H1 (cell line): ENCODE results near the gene ZNF804B.

ENCODE experiments used
- BRCA1 ChIP-seq: IDR thresholded peaks from 2 replicates; pipeline ENCODE4 v1.6.1; 2012; ENCODE audit warnings: low read depth, low read length, improper control_type of control experiment
- CBX5 ChIP-seq: fragments of 300-800, 300-1000 bp; sonication (generic); IDR thresholded peaks from 2 replicates; pipeline ENCODE4 v1.7.1; 2016; ENCODE audit warnings: antibody characterized with exemption, low read length, low read depth
- CHD1 ChIP-seq: IDR thresholded peaks from 2 replicates; pipeline ENCODE4 v1.6.1; 2012; ENCODE audit warnings: low read depth, low read length, improper control_type of control experiment
- EZH2 ChIP-seq: fragments of 200-600 bp; sonication (generic); IDR thresholded peaks from 2 replicates; pipeline ENCODE4 v1.7.1; 2012; ENCODE audit warnings: low read depth, mild to moderate bottlenecking, moderate library complexity, low read length, inconsistent platforms; ENCODE audit not compliant: severe bottlenecking
- POLR2A ChIP-seq, 2 experiments: IDR thresholded peaks; 1 replicate in 1 of 2; 2 replicates in 1 of 2; pipeline ENCODE4 v1.6.1; 2011; ENCODE audit warnings: low read depth in 2 of 2, low read length in 2 of 2, mild to moderate bottlenecking in 2 of 2; ENCODE audit errors: control extremely low read depth in 1 of 2
- POLR2AphosphoS5 ChIP-seq: IDR thresholded peaks from 2 replicates; pipeline ENCODE4 v1.6.1; 2011; ENCODE audit warnings: low read depth, low read length
- RNF2 ChIP-seq: fragments of 200-900, 300-1000 bp; sonication (generic); IDR thresholded peaks from 2 replicates; pipeline ENCODE4 v1.7.1; 2016; ENCODE audit warnings: borderline replicate concordance, low read depth, mild to moderate bottlenecking, antibody characterized with exemption, low read length; ENCODE audit not compliant: poor library complexity, severe bottlenecking; ENCODE audit errors: missing control alignments
- TF ChIP-seq, protein P1 (sequence below), 3 experiments: IDR thresholded peaks; 1 replicate in 2 of 3; 2 replicates in 1 of 3; pipeline versions ENCODE4 v1.5.1 to v1.6.1; 2011; ENCODE audit warnings: low read length in 3 of 3, mild to moderate bottlenecking in 3 of 3, inconsistent platforms in 2 of 3, low read depth in 1 of 3, moderate library complexity in 1 of 3; ENCODE audit not compliant: insufficient read depth in 1 of 3; ENCODE audit errors: control extremely low read depth in 1 of 3
- TF ChIP-seq, protein P2 (sequence below): IDR thresholded peaks from 2 replicates; pipeline ENCODE4 v1.6.1; 2012; ENCODE audit warnings: inconsistent platforms

DNA sequence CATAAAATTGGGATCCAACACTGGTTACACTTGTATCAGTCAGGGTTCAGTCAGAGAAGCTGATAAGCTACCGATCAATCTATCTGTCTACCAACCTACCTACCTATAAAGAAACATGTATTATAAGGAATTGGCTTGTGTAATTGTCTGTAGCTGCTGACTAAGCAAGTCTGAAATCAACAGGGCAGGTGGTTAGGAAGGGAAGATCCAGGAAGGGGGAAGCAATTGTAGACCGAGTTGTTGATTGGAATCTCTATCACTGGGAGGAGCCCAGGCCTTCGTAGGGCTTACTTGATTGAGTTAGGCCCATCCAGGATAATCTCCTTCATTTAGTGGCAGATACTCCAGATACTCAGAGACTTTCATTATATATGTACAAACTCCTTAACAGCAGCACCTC is 307.5 kb downstream of the ZNF804B start:
- TF ChIP-seq, protein P1, sequence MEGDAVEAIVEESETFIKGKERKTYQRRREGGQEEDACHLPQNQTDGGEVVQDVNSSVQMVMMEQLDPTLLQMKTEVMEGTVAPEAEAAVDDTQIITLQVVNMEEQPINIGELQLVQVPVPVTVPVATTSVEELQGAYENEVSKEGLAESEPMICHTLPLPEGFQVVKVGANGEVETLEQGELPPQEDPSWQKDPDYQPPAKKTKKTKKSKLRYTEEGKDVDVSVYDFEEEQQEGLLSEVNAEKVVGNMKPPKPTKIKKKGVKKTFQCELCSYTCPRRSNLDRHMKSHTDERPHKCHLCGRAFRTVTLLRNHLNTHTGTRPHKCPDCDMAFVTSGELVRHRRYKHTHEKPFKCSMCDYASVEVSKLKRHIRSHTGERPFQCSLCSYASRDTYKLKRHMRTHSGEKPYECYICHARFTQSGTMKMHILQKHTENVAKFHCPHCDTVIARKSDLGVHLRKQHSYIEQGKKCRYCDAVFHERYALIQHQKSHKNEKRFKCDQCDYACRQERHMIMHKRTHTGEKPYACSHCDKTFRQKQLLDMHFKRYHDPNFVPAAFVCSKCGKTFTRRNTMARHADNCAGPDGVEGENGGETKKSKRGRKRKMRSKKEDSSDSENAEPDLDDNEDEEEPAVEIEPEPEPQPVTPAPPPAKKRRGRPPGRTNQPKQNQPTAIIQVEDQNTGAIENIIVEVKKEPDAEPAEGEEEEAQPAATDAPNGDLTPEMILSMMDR (IDR thresholded peaks at IDR 0.05; ENCODE audit: control extremely low read depth in 1 of 3, insufficient read depth in 1 of 3, low read depth in 1 of 3, low read length in 3 of 3), result no peak
- TF ChIP-seq RNF2 (no peak), EZH2 (no peak), CHD1 (no peak), POLR2A (IDR thresholded peaks at IDR 0.05; ENCODE audit: control extremely low read depth in 1 of 2, low read depth in 2 of 2, low read length in 2 of 2) (no peak), CBX5 (no peak), BRCA1 (no peak), POLR2AphosphoS5 (no peak)
- TF ChIP-seq, protein P2, sequence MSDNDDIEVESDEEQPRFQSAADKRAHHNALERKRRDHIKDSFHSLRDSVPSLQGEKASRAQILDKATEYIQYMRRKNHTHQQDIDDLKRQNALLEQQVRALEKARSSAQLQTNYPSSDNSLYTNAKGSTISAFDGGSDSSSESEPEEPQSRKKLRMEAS, result no peak
